Spleen (tissue), 7 donors: ENCODE measurements around the gene TRIO.

ENCODE experiments used
- CTCF ChIP-seq, 11 experiments: fragments of 200-600 bp in 7 of 11; fragments of 450-650 bp in 4 of 11; sonication (generic) in 4 of 11; IDR thresholded peaks in 8 of 11; conservative IDR thresholded peaks in 3 of 11; 1 replicate in 7 of 11; 2 replicates in 4 of 11; pipeline versions ENCODE4 v1.4.0 to v1.8.0; 2016 to 2021; ENCODE audit warnings: antibody characterized with exemption in 11 of 11, inconsistent platforms in 4 of 11, mild to moderate bottlenecking in 1 of 11
- POLR2AphosphoS5 ChIP-seq, 3 donors: sonication (generic); formaldehyde crosslinking; IDR thresholded peaks; one replicate each; pipeline ENCODE4 v1.5.1; 2017; ENCODE audit warnings: antibody characterized with exemption in 3 of 3
- donor health status: DM: no; HTN: no; CAD: no; lungs with moderate emphysema.
- donor health status: DM: no; HTN: no; CAD: no.
- donor health status: DM: no; HTN: no; CAD: no.

GRCh38 chr5:14212838-14213237 lies 69.7 kb downstream of the TRIO start:
- no peak for TF ChIP-seq CTCF (IDR thresholded peaks at IDR 0.05 in 8 of 11, conservative IDR thresholded peaks at IDR 0.05 in 3 of 11)
- peak in 1 of 3 donors; percentile 64 for TF ChIP-seq POLR2AphosphoS5 (IDR thresholded peaks at IDR 0.05)
